NCI-H1417 treated with DMSO at 0.1 percent for 48 hours (cell line): ENCODE measurements around the gene KCNQ1.
"Not testable (repeated sequence)": the region's sequence is repeated elsewhere in the genome, so short reads cannot be mapped to it uniquely, and the experiment has no call there.

Experiments
- DNase-seq: peaks from one replicate; lab custom pipeline; 2025; lab: John Stamatoyannopoulos, UW

The KCNQ1 gene

DNA sequence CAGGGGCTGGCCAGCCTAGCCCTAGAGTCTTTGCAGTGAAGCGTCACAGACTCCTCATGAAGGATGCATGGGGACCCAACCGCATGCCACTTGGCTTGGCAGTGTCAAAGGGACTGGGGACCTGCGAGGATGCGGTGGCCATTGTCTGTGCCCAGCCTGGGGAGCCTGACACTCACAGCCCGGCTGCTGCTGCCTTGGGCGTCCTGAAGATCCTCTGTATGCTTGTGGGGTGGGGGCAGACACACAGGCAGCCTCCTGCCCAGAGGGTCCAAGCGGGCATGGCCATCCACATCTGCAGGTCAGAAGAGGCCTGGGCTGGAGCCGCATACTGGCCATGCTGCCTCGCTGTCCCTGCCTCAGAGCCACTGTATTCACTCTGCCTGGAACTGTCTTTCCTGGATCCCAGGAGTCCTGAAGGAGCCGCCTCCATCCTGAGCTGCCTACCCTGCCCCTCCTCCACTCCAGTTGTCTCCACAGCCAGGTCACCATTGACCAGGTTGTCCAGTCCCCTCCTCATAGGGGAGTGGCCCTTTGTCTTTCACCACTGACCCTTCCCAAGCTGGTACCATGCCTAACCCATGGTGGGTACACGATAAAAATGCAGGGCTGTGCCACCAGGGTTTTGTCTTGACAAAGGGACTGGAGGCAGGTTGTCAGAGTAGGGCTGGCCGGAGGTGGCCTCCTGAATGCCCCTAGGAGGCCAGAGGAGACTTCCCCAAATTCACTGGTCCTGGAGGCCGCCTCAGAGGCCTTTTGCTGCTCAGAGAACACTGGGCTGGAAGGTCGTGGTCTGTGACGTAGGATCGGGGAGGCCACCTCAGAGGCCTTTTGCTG is 148.0 kb downstream of the KCNQ1 start:
- DNase-seq, result no peak

GRCh38 chr11:2593393-2593950 is 148.7 kb downstream of the KCNQ1 start:
- DNase-seq, result no peak

DNA sequence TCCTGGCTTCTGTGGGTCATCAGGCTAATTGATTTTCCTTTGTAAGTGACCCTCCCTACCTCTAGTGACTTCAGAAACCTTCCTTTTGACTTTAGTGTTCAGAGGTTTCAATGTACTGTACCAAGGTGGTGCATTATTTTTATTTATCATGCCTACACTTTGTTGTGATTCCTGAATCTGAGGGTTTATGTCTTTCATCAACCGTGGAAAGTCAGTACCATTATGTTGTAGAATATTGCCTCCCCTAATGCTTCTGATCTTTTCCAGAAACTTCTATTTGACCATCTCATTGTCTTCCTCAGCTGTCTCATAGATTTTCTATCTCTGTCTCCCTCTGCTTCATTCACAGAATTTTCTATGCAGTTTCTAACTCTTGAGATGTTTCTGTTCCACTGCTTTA is 149.5 kb downstream of the KCNQ1 start:
- no peak for DNase-seq

DNA sequence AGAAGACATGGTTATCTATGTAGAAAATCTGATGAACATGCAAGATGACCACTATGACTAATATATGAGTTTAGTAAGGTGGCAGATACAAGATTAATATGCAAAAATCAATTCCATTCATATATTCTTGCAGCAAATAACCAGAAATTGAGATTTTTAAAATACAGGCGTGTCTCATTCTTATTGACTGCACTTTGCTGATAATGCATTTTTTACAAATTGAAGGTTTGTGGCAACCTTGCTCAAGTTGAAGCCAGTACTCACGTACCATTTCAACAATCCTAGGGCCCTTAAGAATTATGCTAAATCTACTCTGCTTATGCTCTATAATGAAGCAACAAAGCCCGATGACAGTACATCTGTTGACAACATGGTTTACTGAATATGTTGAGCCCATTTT is 150.4 kb downstream of the KCNQ1 start:
- DNase-seq, result no peak

DNA sequence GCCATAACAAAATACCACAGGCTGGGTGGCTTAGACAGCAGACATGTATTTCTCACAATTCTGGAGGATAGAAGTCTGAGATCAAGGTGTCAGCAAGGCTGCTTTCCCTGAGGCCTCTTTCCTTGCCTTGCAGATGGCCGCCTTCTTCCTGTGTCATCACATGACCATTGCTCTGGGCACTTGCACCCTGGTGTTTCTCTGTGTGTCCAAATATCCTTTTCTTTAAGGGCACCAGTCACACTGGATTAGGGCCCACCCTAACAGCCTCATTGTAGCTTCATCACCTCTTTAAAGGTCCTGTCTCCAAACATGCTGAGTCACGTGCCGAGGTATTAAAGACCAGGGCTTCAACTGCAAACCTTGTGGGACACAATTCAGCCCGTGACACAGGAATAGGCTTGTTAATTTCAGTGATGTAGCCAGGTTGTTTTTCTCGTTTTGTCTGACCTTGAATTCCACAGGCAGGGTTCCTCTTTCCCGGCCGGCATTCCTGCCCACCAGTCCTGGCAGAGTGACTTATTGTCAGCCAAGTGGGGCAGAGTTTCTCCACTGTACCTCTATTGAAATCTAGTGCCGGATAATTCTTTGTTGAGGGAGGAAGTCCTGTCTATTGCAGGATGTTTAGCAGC is 154.9 kb downstream of the KCNQ1 start:
- no peak for DNase-seq

DNA sequence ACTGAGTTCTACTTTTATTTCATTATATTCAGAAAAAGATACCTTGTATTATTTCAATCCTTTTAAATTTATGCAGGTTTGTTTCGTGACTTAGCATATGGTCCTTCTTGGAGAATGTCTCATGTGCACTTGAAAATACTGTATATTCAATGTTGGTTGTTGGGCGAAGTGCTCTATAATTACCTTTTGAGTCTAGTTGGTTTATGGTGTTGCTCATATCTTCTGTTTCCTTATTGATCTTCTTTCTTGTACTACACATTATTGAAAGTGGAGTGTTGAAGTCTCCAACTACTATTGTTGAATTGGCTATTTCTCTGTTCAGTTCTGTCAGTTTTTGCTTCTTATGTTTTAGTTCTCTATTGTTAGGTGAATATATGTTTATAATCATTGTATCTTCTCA is 164.5 kb downstream of the KCNQ1 start:
- DNase-seq, result no peak

DNA sequence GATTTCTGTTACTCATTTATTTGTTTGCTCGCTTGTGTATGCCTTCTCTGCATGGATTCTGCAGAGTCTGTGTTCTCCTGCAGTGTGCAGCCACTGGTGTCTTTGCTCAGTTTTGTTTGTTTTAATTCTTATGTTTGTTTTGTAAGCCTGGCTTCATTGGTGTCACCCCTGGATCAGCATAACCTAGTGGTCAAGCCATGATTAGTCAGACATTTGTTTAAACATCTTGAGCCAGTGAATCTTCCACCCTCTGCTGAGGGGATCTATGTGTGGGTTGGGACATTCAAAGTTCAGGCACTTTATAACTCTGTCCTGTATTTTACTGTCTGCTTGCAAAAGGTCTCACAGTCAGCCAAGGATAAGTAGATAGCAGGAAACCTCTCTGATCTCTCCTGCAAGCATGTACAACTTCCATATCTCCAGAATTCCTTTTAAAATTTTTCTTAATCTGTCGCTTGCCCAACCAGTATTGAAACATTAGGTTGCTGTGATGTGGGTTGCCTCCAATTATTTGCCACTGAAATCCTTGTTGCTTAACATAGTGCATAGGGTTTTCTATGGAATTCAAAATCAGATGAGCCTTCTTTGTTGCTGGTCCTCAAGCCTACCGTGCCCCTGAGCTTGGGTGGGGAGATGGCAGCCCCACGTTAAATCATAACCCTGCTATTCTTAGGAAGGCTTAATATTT is 168.2 kb downstream of the KCNQ1 start:
- DNase-seq, result no peak

DNA sequence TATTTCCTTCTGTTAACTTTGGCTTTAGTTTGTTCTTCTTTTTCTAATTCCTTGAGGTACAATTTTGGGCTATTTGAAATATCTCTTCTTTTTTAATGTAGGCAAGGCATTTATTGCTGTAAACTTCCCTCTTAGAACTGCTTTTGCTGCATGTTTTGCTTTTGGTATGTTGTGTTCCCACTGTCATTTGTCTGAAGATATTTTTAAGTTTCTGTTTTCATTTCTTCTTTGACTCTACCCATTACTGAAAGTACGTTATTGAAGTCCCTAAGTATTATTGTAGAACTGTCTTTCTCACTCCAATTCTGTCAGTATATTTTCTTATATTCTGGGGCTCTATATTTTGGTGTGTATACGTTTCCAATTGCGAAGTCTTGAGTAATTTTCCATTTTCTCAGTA is 177.1 kb downstream of the KCNQ1 start:
- no peak for DNase-seq

DNA sequence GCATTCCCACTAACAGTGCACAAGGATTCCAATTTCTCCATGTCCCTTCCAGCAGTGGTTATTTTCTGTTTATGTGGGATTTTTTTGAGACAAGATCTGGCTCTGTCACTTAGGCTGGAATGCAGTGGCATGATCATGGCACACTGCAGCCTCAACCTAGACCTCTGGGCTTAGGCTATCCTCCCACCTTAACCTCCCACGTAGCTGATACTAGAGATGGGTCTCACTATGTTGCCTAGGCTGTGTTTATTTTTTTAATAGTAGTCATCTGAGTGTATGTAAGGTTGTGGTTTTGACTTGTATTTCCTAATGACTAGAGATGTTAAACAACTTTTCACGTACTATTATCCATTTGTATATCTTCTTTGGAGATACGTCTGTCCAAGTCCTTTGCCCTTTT is 180.4 kb downstream of the KCNQ1 start:
- no peak for DNase-seq

- DNase-seq, result no peak
These were observed 185.9 kb downstream of the KCNQ1 start for GRCh38 chr11:2630679-2631078.

- no peak for DNase-seq
These were observed 186.4 kb downstream of the KCNQ1 start for GRCh38 chr11:2631161-2631560.

DNA sequence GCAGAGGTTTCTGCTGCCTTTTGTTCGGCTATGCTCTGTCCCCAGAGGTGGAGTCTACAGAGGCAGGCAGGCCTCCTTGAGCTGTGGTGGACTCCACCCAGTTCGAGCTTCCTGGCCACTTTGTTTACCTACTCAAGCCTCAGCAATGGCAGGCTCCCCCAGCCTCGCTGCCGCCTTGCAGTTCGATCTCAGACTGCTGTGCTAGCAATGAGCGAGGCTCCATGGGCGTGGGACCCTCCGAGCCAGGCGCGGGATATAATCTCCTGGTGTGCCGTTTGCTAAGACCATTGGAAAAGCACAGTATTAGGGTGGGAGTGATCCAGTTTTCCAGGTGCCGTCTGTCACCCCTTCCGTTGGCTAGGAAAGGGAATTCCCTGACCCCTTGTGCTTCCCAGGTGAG is 195.0 kb downstream of the KCNQ1 start:
- not testable (repeated sequence) for DNase-seq

DNA sequence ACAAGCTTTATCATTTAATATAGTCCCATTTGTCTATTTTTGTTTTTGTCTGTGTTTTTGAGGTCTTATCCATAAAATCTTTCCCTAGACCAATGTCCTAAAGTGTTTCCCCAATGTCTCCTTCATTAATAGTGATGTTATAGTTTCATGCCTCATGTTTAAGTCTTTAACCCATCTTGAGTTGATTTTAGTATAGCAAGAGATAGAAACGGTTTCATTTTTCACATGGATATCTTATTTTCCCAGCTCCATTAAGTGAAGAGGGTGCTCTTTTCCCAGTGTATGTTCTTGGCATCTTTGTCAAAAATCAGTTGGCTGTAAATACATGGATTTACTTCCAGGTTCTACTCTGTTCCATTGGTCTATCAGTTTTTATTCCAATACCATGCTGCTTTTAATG is 196.8 kb downstream of the KCNQ1 start:
- DNase-seq, result no peak

DNA sequence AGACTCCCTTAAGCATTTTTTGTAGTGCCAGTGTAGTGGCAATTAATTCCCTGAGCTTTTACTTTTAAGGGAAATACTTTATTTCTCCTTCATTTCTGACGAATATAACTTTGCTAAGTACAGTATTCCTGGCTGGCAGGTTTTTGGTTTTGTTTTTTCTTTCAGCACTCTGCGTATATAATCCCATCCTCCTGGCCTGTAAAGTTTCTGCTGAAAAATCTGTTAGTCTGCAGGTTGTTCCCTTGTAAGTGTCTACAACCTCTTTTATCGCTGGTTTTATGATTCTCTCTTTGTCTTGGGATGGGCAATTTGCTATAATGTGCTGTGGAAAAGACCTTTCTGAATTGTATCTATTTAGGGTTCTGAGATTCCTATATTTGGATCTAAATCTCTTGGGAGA is 198.9 kb downstream of the KCNQ1 start:
- no peak for DNase-seq

DNA sequence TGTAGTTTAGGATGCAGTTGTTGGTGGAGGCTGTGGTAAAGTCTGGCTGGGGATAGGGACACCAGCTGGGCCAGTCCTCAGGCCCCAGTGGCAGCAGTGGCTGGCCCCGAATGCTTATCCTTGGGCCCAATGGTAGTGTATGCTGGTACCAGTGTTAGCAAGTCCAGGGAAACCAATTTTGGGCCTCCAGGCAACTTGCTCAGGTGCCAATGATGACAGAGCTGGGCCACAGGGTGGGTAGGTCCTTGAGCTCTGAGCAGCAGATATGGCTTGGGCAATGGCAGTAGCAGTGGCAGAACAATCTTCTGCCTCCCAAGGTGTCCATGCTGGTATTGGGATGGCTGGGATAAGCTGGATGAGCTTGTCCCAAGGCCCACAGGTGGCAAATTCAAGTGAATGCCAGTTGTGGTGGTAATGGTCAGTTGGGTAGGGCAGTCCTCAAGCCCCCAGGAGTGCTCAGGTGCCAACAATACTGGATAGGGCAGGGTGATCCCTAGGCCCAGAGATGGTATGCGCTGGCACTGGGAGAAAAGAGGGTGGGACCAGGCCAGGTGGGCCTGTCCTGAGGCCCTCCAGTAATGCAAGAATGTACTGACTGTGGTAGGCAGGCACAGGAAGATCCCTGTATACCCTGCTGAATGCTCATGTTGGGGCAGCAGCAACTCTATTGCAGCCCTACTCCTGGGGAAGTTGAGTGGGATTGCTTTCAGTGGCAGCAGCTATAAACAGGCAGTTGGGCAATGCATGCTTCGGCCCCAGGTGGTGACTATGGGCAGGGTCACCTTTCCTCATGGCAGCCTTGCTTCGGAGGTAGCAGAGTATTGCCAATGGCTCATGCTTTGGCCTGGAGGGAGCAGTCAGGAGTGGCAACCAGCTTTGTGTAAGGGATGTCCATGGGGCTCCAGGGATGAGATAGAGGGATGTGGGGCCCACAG is 200.3 kb downstream of the KCNQ1 start:
- no peak for DNase-seq

DNA sequence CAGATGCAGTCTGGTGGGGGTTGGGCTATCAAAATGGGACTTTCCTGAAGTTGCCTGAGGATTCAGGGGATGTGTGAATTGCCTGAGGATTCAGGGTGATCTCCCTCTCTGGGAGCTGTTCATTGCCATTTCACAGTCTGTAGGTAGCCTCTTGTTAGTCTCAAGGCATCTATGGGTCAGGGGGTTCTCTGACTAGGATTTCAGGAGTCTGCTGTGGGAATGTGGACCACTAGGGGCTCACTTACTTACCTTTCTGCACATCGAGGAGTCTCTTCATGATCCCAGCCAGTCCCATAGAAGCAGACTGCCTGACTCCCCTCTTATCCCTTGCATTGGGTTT is 200.9 kb downstream of the KCNQ1 start:
- no peak for DNase-seq

DNA sequence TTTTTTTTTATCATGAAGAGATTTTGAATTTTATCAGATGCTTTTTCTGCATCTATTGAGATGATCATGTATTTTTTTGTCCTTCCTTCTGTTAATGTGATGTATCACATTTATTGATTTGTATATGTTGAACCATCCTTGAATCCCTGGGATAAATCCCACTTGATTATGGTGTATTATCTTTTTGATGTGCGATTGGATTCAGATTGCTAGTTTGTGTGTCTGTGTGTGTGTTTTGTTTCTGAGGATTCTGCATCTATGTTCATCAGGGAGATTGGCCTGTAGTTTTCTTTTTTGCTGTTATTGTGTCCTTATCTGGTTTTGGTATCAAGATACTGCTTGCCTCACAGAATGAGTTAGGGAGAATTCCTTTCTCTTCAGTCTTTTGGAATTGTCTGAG is 202.4 kb downstream of the KCNQ1 start:
- no peak for DNase-seq

- DNase-seq, result no peak
These were observed 203.1 kb downstream of the KCNQ1 start for GRCh38 chr11:2647953-2648352.

- no peak for DNase-seq
These were observed 204.6 kb downstream of the KCNQ1 start for GRCh38 chr11:2649400-2649799.

DNA sequence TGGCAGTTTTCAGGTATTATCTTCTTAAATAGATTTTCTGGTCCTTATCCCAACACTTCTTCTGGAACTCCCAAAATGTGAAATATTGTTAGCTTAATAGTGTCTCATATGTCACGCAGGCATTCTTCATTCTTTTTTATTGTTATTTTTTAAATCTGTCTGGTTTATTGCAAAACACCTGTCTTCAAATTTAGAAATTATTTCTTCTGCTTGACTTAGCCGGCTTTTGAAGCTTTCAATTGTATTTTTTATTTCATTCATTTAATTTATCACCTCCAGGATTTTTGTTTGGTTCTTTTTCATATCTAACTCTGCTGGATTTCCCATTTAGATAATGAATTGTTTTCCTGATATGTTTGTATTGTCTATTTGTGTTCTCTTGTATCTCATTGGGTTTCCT is 205.0 kb downstream of the KCNQ1 start:
- DNase-seq, result no peak

DNA sequence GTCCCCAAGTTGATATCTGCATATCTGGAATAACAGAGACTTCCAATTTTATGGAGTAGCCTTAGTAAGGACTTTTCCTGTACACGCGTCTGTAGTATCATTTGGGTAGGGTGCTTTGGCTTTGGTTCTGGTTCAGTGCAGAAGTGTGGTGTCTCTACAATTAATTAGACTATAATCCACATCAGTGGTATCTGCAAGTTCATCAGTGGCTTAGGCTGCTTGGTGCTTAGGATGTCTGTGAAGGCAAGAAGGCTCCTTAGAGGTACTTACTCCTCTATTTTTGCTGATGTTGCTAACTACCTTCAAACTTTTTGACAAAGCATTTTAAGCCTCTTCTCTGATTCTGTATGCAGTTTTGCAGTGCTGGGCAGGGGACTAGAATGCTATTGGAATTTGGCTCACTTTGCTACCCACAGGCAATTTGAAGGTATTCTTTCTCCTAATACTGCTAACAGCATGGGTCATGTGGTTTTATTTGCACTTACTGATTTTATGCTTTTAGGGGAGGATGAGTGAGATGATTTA is 205.6 kb downstream of the KCNQ1 start:
- DNase-seq, result no peak
